ENCODE results near the gene CACYBP.
"Not testable (repeated sequence)": the region's sequence is repeated elsewhere in the genome, so short reads cannot be mapped to it uniquely, and the experiment has no call there.

Gene CACYBP

GRCh38 chr1:175002910-175003517 is 3.3 kb downstream of the CACYBP start:
- no peak for DNase-seq (ENCODE audit: low read depth, low spot score)
- no peak overlapping the region for H3K27ac ChIP-seq

- no peak overlapping the region for H3K27ac ChIP-seq
- DNase-seq (ENCODE audit: low read depth, low spot score) = no peak
Observed at GRCh38 chr1:175003521-175003920, 3.8 kb downstream of the CACYBP start.

GRCh38 chr1:175005085-175005783 is 5.5 kb downstream of the CACYBP start:
- no peak overlapping the region for H3K27ac ChIP-seq
- DNase-seq (ENCODE audit: low read depth, low spot score) = no peak

- no peak for DNase-seq (ENCODE audit: low read depth, low spot score)
- H3K27ac ChIP-seq = no peak overlapping the region
Observed at GRCh38 chr1:175009532-175009931, 9.8 kb downstream of the CACYBP start.

- H3K27ac ChIP-seq = no peak overlapping the region
- no peak for DNase-seq (ENCODE audit: low read depth, low spot score)
Observed at GRCh38 chr1:175013445-175013844, 13.7 kb downstream of the CACYBP start.

- DNase-seq (ENCODE audit: low read depth, low spot score) = no peak
- no peak overlapping the region for H3K27ac ChIP-seq
Observed at GRCh38 chr1:175015243-175015642, 15.5 kb downstream of the CACYBP start.

GRCh38 chr1:175019524-175019923 is 19.8 kb downstream of the CACYBP start:
- DNase-seq (ENCODE audit: low read depth, low spot score) = no peak
- H3K27ac ChIP-seq = no peak overlapping the region

GRCh38 chr1:175023043-175023921 is 23.5 kb downstream of the CACYBP start, which contains the start of gene MRPS14:
Gene MRPS14 (minus strand): TSS chr1:175023425. CDS start chr1:175023408, 17 bp downstream.
- DNase-seq (ENCODE audit: low read depth, low spot score) = peak; percentile 92
- H3K27ac ChIP-seq = peak within 1 kb of the TSS; percentile 69

GRCh38 chr1:175023922-175024242 is 24.1 kb downstream of the CACYBP start:
- H3K27ac ChIP-seq = peak overlapping the region; percentile 69
- not testable (repeated sequence) for DNase-seq (ENCODE audit: low read depth, low spot score)

- no peak overlapping the region for H3K27ac ChIP-seq
- DNase-seq (ENCODE audit: low read depth, low spot score) = no peak
Observed at GRCh38 chr1:175024773-175025172, 25.0 kb downstream of the CACYBP start.

- no peak for DNase-seq (ENCODE audit: low read depth, low spot score)
- H3K27ac ChIP-seq = no peak overlapping the region
Observed at GRCh38 chr1:175033953-175034352, 34.2 kb downstream of the CACYBP start.

- H3K27ac ChIP-seq = no peak overlapping the region
- DNase-seq (ENCODE audit: low read depth, low spot score) = no peak
Observed at GRCh38 chr1:175034775-175035174, 35.0 kb downstream of the CACYBP start.

- DNase-seq (ENCODE audit: low read depth, low spot score) = no peak
- H3K27ac ChIP-seq = no peak overlapping the region
Observed at GRCh38 chr1:175035865-175036264, 36.1 kb downstream of the CACYBP start.

- DNase-seq (ENCODE audit: low read depth, low spot score) = no peak
- H3K27ac ChIP-seq = no peak overlapping the region
Observed at GRCh38 chr1:175036476-175036875, 36.7 kb downstream of the CACYBP start.

GRCh38 chr1:175037416-175037815 is 37.7 kb downstream of the CACYBP start:
- H3K27ac ChIP-seq = no peak overlapping the region
- DNase-seq (ENCODE audit: low read depth, low spot score) = no peak

- no peak overlapping the region for H3K27ac ChIP-seq
- no peak for DNase-seq (ENCODE audit: low read depth, low spot score)
Observed at GRCh38 chr1:175040324-175040879, 40.7 kb downstream of the CACYBP start.

- DNase-seq (ENCODE audit: low read depth, low spot score) = no peak
- H3K27ac ChIP-seq = no peak overlapping the region
Observed at GRCh38 chr1:175042650-175043049, 42.9 kb downstream of the CACYBP start.

- DNase-seq (ENCODE audit: low read depth, low spot score) = no peak
- H3K27ac ChIP-seq = no peak overlapping the region
Observed at GRCh38 chr1:175043824-175044223, 44.1 kb downstream of the CACYBP start.

- H3K27ac ChIP-seq; DNase-seq (ENCODE audit: low read depth, low spot score): not testable (repeated sequence)
Observed at GRCh38 chr1:175044591-175044990, 44.8 kb downstream of the CACYBP start.

GRCh38 chr1:175045097-175045496 is 45.4 kb downstream of the CACYBP start:
- no peak for DNase-seq (ENCODE audit: low read depth, low spot score)
- H3K27ac ChIP-seq = no peak overlapping the region

GRCh38 chr1:175045519-175045918 is 45.8 kb downstream of the CACYBP start:
- DNase-seq (ENCODE audit: low read depth, low spot score) = no peak
- no peak overlapping the region for H3K27ac ChIP-seq
